Measurements from ENCODE around the gene TCN2.

DNA sequence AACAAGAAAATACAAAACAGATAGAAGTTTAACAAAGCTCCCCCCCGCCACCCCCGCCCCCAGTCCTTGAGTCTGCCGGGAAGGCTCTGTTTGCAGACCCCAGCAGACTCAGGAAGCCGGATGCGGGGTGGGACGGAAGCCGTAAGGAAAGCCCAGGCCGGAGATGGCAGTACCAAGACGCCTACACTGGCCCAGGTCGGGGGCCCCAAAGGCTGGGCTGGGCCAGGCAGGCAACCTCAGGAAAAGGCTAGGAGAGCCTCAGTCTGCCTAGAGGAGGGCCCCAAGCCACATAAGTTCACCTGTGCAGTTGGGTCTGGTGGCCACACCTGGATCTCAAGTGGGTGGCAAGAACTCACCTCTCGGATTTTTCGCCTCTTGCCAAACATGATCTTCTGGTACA lies 28.5 kb upstream of the TCN2 start:
- TF ChIP-seq, protein P1, sequence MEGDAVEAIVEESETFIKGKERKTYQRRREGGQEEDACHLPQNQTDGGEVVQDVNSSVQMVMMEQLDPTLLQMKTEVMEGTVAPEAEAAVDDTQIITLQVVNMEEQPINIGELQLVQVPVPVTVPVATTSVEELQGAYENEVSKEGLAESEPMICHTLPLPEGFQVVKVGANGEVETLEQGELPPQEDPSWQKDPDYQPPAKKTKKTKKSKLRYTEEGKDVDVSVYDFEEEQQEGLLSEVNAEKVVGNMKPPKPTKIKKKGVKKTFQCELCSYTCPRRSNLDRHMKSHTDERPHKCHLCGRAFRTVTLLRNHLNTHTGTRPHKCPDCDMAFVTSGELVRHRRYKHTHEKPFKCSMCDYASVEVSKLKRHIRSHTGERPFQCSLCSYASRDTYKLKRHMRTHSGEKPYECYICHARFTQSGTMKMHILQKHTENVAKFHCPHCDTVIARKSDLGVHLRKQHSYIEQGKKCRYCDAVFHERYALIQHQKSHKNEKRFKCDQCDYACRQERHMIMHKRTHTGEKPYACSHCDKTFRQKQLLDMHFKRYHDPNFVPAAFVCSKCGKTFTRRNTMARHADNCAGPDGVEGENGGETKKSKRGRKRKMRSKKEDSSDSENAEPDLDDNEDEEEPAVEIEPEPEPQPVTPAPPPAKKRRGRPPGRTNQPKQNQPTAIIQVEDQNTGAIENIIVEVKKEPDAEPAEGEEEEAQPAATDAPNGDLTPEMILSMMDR (IDR thresholded peaks at IDR 0.05): no peak
- TF ChIP-seq EZH2phosphoT487 (IDR thresholded peaks at IDR 0.05): no peak

Measured in neural progenitor cell (in vitro differentiated cells).